ENCODE data around the gene MEIS2.
"Not testable (repeated sequence)": the region's sequence is repeated elsewhere in the genome, so short reads cannot be mapped to it uniquely, and the experiment has no call there.

The MEIS2 gene

GRCh38 chr15:37004373-37004869 is 95.9 kb downstream of the MEIS2 start:
- DNase-seq = no peak

GRCh38 chr15:37002041-37002672 is 98.2 kb downstream of the MEIS2 start:
- DNase-seq = no peak

GRCh38 chr15:37001417-37001816 is 98.9 kb downstream of the MEIS2 start:
- DNase-seq = no peak

GRCh38 chr15:36999778-37000177 is 100.6 kb downstream of the MEIS2 start:
- DNase-seq = no peak

GRCh38 chr15:36996538-36997181 is 103.7 kb downstream of the MEIS2 start:
- DNase-seq = no peak

GRCh38 chr15:36996121-36996520 is 104.2 kb downstream of the MEIS2 start:
- DNase-seq = no peak

GRCh38 chr15:36994790-36995189 is 105.6 kb downstream of the MEIS2 start:
- no peak for DNase-seq

- DNase-seq = no peak
Observed at GRCh38 chr15:36992454-36992853, 107.9 kb downstream of the MEIS2 start.

GRCh38 chr15:36988947-36989346 is 111.4 kb downstream of the MEIS2 start:
- no peak for DNase-seq

- DNase-seq = no peak
Observed at GRCh38 chr15:36982430-36982829, 117.9 kb downstream of the MEIS2 start.

GRCh38 chr15:36980281-36980680 is 120.1 kb downstream of the MEIS2 start:
- DNase-seq = not testable (repeated sequence)

GRCh38 chr15:36978625-36979024 is 121.7 kb downstream of the MEIS2 start:
- DNase-seq = no peak

- no peak for DNase-seq
Observed at GRCh38 chr15:36978126-36978525, 122.2 kb downstream of the MEIS2 start.

- DNase-seq = no peak
Observed at GRCh38 chr15:36977659-36978058, 122.7 kb downstream of the MEIS2 start.

GRCh38 chr15:36972704-36973103 is 127.6 kb downstream of the MEIS2 start:
- DNase-seq = no peak

GRCh38 chr15:36970522-36970921 is 129.8 kb downstream of the MEIS2 start:
- no peak for DNase-seq

- no peak for DNase-seq
Observed at GRCh38 chr15:36967929-36968328, 132.4 kb downstream of the MEIS2 start.

GRCh38 chr15:36966708-36967107 is 133.6 kb downstream of the MEIS2 start:
- no peak for DNase-seq

- no peak for DNase-seq
Observed at GRCh38 chr15:36965570-36966342, 134.6 kb downstream of the MEIS2 start.

GRCh38 chr15:36964626-36965025 is 135.7 kb downstream of the MEIS2 start:
- DNase-seq = no peak

- DNase-seq = no peak
Observed at GRCh38 chr15:36961956-36962355, 138.4 kb downstream of the MEIS2 start.

- DNase-seq = no peak
Observed at GRCh38 chr15:36960947-36961227, 139.5 kb downstream of the MEIS2 start.

GRCh38 chr15:36960179-36960946 is 140.0 kb downstream of the MEIS2 start:
- no peak for DNase-seq
